Iris pigment epithelial cell (primary cell): ENCODE results near the gene DIPK1B.

Experiments
- DNase-seq: peaks from one replicate; pipeline ENCODE4 v3.0.0-alpha.2; 2011; ENCODE audit warnings: low read depth

Gene DIPK1B

DNA sequence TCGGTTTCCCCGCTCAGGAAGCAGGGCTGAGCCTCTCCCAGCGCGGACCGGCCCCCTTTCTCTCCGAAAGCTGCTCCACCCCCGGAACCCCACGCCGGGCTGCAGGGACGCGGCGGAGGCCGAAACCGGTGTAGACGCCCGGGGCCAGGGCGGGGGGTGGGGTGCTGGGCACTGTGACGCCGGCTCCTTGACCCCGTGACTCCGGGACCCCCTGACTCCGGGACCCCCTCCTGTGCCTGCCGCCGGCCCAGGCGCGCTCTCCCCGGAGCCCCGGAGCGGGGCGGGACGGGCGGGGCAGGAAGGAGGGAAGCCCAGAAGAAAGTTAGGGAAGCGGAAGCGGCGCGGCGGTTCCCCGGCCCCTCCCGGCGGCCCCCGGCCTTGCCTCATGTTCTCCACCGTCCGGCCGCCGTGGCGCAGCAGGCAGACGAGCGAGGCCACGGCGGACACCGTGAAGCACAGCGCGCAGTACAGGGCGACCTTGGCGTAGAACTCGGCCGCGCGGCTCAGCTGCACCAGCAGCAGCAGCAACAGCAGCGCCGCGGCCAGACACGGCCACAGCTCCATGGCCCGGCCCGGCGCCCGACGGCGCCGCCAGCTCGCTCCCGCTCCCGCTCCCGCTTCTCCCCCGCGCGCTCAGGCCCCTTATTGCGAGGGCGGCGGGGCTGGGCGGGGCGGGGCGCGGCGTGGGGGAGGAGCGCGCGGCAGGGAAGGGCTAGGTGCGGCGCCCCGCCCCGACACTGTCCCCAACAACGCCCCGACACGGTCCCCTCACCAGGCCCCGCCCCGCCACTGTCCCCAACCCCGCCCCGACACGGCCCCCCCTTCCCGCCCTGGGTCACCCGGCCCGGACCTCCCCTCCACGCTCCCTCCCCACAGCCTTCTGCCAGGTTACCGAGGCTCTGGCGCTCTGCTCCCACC, 25.3 kb upstream of the DIPK1B start, which contains the start of gene AGPAT2:
AGPAT2 (minus strand) TSS at position 664 of the 918 bp plus-strand sequence; CDS start at position 564, 100 bp downstream.
- peak; percentile 53 for DNase-seq

DNA sequence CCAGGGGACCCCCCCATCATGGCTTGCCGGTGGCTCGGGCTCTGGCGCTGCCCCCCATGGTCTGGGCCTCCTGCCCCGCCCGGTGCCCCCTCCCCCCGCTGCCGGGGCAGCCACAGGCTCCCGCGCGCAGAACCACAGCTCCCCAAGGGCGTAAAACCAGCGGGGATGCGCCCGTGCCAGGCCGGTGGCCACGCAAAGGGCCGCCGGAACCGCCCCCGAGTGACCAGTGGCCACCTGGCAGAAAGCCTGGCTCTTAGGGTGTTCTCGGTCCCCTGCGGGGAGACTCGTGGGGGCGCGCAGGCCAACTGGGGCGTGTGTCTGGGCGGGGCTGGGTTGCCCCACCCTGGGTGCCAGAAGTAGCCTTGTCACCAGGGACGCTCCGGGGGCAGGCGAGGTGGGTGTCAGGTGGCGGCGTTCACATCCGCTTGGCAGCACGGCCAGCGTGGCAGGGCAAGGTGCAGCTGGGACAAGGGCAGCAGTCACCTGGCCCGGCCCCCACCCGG, 24.6 kb upstream of the DIPK1B start:
- DNase-seq, result no peak

DNA sequence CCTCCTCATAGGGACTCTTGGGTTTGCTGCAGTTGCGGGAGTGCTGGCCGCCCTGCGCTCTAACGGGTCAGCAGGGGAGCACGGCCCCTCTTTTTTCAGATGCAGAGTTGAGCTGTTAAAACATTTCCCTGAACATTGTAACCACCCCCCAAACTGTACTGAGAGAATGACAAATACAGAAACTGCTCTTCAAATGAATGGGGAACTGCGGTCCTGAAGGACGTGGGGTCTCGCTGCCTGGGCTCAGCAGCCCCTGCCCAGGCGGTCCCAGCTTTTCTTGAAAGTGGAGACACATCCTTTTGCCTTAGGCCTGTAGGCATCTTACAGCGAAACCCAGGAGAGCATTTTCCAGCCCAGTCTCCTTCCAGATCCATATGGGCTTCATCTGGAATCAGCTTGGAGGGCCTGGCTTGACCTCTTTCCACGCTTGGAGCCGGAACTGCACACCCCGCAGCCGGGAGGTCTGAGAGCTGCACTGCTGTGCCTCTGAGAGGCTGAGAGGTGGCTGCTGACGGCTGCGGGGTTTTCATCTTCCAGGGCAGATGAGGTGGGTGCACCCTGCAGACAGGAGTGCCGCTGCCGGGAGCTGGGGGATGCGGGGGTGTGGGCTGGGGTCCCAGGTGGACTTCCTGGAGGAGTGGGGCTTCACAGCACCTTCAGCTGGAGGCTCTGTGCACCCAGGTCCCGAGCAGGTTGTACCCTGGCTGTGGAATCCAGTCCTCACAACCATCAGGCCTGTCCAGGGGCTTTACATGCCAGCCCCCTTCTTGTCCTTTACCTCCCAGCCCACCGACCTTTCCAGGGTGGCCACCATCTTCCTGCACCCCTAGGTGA, 23.9 kb upstream of the DIPK1B start:
- no peak for DNase-seq

DNA sequence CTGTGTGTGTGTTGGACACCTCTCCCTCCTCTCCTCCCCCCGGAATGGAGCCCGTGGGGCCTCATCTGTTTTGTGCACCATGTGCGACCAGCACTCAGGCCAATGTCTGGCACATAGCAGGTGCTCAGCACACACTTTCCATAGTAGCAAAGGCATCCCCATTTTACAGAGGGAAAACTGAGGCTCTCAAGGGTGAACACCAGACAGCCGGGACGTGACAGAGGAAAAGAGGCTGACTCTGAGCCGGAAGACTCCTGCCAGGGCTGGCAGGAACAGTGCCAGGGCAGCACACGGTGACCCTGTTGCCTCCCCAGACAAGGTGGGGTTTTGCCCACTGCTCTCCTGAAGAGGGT, 23.3 kb upstream of the DIPK1B start:
- no peak for DNase-seq

DNA sequence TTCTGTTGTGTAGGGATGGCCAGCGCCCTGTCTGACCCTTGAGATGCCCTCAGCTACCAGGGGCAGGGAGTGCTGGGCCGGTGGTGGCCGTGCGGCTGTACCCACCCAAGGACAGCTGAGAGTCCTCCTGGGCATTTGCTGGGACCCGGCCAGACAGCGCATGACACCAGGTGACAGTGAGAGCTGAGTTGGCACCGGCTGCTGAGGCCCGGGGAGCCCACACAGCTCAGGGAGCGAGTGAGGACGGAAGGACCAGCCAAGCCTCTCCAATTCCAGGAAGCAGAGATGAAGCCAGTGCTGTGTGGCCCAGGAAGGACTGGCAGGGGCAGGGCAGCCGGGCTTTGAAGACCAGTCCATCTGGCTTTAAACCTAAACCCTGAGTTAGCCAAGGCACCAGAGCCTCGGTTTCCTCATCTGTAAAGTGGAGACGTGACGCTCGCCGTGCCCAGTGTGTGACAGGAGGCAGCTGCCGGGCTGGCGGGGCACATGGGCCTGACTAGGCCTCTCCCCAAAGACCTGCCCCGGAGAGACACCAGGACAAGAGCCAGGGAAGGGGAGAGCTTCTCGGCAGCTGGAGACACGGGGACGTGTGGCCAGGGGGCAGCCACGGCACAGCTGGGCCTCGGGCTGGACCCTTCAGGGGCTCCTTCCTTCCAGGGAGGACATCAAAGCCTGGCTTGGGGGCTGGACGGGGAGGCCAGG, 22.1 kb upstream of the DIPK1B start:
- DNase-seq, result no peak

DNA sequence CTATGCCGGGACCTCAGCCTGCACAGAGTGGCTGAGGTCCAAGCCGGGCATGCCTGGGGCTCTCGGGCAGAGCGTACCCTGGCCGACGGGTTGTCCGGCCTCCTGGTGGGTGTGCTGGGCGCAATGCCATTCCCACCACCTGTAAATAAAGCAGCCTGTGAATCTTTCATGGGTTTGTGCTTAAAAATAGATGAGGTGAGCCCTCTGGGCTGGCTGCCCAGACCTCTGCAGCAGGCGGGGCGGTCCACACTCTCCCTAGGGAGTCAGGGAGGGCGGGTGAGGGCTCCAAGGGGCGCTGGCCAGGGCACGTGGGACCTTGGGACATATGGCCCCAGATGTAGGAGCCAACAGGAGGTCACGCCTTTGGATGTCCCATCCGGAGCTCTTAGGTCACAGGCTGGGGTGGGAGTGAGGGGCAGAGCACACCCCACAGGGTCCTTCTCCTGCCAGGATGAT, 21.5 kb upstream of the DIPK1B start:
- DNase-seq, result no peak

DNA sequence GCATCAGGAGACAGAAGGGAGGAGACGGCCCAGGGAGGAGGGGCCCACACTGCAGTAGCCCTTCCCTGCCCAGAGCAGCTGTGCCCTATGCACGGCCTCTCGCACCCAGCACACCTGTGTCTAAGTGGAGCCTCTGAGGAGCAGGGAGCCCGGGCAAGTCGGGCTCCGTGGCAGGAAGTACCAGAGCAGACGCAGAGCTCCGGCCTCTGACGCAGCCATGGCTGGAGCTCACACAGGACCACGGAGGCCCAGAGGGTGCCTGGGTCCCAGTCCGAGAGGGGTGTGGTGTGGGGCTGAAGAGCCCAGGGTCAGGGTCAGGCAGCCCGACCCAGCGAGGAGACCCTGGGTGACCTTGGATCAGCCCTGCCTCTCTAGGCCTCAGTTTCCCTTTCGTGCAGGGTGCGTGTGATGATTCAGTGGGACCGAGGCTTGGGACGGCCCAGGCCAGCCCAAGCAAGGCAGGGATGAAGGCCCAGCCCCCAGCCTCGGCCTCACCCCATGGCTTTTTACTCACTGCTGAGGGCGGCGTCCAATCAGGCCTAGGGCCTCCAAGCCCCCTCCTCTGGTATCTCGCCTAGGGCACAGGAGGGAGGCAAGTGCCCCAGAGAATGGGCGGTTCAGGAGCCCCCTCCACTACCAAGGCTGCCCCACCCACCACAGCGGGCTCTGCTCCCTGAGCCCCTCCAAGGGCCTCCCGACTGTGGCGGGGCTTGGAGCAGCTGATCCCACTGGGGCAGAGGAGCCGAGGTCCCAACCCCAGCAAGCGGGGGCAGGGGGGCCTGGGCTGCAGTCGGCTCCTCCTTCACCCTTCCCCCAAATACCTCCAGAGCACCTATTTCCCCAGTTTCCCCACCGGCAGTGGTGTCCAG, 20.8 kb upstream of the DIPK1B start:
- no peak for DNase-seq

DNA sequence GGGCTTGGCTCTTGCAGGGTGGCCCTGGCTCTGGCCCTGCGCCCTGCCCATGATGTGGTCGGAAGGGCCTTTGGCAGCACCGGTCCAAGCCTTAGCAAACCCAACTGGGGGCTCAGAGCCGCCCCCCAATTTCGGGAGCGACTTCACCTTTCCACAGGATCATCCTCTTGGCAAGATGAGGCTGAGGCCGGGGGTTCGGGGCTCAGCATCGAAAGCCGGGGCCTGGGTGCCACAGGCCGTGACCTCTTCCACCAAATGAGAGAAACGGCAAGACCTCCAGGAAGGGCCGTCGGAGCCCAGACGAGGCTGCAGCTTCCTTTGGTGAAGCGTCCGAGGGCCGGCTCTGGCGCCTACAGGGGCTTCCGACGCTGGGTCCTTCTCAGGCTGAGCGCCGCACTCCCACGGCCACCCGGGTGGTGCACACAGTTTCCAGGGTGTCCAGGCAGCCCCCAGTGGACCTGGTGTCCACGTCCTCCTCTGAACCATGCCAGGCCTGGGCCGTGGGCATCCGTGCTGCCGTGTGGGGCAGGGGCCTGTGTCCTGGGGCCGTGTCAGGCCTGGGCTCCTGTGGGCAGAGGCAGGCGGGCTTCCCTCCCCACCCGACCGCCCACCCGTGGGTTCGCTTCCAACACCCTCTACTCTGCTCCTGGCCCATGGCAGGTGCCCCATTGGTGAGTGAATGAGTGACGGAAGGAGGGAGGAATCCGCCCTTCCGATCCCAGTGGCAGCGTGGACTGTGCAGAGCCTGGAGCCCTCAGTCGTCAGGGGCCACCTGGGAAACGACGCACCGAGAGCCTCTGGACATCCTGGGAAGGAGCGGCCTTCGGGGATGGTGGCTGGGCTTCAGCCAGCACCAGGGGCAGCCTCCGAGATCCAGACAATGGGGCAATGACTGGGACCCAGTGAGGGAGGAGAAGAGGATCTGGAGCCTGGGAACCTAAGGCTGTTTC, 19.9 kb upstream of the DIPK1B start:
- no peak for DNase-seq

DNA sequence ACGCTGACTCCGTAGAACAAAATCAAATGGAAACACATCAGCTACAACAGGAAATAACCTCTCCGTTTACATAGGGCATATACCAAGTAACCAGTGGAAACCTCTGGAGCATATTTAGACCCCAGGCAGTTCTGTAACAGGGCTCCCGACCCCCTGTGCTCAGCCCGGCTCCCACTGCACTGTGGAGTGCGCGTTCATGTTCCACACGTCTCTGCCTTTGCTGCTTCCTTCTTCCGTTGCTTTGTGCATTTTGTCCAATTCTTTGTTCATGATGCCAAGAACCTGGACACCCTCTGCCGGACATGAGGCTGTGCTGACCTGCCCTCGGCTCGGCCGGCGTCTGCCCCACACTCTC, 19.3 kb upstream of the DIPK1B start:
- DNase-seq, result no peak

DNA sequence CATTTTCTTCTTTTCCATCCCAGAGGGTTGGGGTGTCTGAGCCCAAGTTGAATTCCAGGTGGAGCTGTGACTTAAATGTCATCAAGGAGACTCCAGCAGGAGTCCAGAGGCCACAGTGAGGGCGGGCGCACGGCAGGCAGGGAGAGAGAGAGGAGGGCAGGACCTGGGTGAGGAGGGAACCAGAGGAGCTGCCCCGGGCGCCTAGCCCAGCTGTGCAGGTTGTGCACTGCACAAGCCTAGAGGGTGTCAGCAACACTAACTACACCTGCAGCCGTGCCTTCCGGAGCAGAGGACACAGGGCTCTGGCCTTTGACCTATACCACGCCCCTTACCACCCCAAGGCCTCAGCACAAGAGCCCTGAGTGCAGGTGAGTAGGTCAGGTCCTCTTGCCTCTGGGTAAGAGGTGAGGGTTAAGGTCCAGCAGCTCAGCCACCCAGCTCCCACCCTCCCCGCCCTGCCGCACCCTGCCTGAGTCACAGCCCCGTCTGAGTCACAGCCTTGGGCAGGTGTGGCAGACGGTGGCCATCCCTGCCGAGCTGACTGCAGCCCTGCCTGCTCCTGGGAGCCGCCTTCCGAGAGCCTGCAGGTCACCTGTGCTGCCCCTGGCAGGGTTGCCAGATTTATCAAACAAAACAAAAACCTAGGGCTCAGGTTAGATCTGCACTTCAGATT, 18.7 kb upstream of the DIPK1B start:
- no peak for DNase-seq

DNA sequence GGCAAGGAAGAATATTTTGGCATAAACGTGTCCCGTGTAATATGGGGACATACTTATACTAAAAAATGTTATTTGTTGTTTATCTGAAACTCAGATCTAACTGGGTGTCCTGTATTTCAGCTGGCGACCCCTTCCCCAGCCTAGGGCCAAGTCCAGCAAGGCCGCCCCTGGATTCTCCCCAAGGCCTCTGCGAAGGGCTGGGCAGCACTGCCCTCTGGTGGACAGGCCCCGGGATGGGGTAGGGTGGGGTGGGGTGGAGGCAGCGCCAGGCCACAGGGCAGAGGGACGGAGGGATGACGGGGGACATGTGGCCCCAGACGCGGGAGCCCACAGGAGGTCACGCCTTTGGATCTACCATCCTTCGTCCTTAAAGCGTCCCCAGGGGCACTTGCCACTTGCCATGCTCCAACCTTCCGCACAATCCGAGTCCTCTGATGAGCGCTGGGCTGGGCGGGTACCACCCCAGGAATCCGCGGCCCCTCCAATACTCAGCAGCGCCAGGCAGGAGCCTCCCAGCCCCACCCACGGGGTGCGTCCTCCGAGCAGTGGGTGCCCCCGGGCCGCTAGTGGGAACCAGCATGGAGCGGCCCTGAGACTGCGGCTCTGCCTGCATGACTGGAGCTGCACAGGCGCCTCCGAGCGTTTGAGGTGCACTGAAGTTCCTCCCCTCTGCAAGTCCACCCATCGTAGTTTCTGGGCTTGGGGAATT, 18.1 kb upstream of the DIPK1B start:
- DNase-seq, result peak; percentile 28

DNA sequence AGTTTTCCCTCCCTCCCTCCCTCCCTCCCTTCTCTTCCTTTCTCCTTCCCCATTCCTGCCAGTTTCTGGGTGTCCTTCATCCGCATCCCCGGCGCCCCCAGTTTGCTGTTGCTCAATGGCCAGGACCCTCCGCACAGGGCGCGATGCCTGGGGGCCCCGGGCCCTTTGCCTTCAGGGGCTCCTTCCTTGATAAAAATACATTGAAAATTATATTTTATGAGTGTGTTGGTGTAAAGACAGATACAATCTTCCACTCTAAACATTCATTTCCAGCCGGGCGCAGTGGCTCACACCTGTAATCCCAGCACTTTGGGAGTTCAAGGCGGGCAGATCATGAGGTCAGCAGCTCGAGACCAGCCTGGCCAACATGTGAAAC, 17.5 kb upstream of the DIPK1B start:
- DNase-seq, result no peak

DNA sequence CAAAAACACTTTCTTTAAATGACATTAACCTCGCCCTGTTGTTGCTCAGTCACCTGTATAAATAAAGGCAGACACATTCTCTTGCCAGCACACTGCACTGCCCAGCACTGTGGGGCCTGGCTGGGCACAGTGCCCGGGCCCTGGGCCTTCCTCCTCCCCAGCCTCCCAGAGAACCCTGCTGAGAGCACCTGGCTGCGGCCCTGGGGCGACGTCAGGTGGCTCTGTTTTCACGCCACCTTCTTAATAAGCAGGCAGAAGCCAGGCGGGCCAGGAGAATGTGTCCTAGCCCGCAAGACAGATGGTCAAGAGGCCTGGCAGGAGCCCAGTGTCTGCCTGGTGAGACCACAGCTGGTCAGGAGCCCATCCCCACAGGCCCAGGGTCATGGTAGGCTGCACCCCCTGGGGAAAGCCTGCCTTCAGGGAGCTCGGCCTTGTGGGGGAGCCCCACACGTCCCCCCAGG, 16.9 kb upstream of the DIPK1B start:
- no peak for DNase-seq

DNA sequence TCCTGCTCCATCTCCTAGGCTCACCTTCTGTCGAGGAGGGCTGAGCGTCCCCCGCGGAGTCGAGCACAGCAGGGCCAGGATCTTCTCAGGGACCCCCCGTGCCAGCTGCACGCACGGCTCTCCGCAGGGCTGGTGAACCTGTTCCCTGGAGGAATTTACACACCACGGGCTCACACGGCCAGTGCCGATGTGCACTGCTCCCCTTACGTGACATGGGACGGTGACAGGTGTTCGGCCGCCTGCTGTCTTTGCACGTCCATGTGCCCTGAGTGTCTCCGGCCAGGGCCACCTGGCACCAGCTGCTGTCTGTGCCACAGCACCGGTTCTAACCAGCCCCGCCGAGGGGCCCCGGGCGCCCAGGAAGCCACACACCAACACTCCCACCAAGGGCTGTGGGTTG, 16.4 kb upstream of the DIPK1B start:
- no peak for DNase-seq

DNA sequence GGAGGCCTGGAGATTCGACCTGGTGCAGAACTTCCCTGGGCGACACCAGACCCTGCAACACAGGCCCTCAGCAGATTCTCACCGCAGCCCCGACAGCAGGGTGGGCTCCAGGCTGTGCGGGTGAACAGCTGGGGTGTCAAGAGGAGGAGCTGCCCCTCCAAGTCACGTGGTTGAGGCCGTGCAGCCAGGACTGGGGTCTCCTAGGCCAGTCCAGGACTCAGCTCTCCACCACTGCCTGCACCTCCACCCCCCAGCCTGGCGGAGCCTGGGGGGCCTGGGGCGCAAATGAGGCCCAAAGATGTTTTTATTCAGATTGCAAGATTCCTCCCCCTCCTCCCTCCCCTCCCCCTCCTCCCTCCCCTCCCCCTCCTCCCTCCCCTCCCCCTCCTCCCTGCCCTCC, 15.9 kb upstream of the DIPK1B start:
- no peak for DNase-seq

DNA sequence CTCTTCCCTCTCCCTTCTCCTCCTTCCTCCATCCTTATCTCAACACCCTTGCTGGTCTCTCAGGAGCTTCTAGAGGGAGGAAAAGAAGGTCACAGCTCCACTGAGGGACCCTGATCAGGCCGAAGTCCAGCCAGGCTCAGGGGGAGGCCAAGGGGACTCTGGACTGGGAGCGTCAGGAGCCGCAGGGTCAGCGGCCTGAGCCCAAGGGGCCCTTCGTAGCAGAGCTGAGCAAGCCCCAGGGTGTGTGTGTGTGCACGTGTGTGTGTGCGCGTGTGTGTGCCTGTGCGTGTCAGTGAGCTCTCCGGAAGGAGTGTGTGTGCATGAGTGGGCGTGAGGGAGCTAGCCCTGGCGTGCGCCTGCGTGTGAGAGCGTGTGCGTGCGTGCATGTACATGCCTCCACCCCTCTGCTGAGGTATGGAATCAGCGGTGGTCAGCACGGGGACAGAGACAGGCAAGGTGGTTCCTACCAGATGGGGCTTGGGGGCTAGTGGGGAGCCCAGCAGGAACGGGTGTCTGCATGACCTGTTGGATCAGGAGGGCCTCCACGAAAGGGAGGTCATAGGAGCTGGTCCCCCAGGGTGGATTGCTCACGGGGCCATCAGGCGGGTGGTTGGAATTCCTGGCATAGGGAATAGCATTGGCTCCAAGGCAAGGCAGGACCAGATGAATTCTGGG, 15.1 kb upstream of the DIPK1B start:
- no peak for DNase-seq

DNA sequence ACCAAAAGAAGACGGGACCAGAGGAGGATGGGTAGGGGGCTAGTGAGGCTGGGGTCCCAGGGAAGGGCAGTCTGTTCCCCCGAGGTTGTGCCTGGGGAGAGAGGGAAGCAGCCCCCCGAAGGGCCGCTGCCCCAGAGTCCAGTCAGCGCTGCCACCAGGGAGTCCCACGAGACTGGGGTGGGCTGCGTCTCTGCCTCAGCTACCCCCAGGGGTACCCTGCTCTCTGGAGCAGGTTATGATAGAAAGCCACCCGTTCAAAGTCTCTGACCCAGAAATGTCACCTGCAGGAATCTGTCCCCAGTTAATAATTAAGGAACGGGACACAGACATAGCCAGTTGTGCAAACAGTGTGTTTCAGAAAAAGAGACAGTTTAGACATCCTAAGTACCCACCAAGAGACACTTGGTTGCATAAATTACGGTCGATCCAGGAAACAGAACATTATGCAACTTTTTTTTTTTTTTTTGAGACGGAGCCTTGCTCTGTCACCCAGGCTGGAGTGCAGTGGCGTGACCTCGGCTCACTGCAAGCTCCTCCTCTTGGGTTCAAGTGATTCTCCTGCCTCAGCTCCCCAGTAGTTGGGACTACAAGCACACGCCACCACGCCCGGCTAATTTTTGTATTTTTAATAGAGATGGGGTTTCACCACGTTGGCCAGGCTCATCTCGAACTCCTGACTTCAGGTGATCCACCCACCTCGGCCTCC, 14.4 kb upstream of the DIPK1B start:
- no peak for DNase-seq
